IMR-90 (cell line): ENCODE results near the gene ARHGAP21. TPM values are rescaled to one million over a fixed set of nuclear protein-coding genes. Genes with fewer than 3 reads are reported as not detected.
"Not testable (repeated sequence)": the region's sequence is repeated elsewhere in the genome, so short reads cannot be mapped to it uniquely, and the experiment has no call there.

Source experiments
- ATAC-seq: fragments of 200-7000 bp; cut with Tn5 transposase; 2 replicates; pipeline ENCODE4 v1.9.1; 2020; ENCODE audit warnings: low read depth, mild to moderate bottlenecking, moderate library complexity
- BruUV-seq: library from RNA; stranded (reverse); fragments of 400-500 nt; replicated peaks from 2 replicates; lab custom pipeline; 2021; lab: Mats Ljungman, UMichigan
- CTCF ChIA-PET: fragments of 300-600 bp; formaldehyde crosslinking; extraction: SDS; loops from one replicate; lab custom pipeline; 2021; ENCODE audit warnings: antibody characterized with exemption; lab: Yijun Ruan, JAX
- POLR2A ChIA-PET: fragments of 300-600 bp; sonication (Branson Sonifier 250); formaldehyde crosslinking; loops from one replicate; lab custom pipeline; 2022; ENCODE audit warnings: antibody characterized with exemption; ENCODE audit not compliant: unreplicated experiment; lab: Charles Lee
- DNase-seq: peaks from one replicate; pipeline ENCODE4 v3.0.0; 2013
- H2AFZ ChIP-seq: replicated peaks from 2 replicates; pipeline ENCODE3; 2013; ENCODE audit warnings: low read length, mild to moderate bottlenecking; ENCODE audit not compliant: poor library complexity
- H2AK5ac ChIP-seq: 2 replicates; pipeline ENCODE4 v1.6.1; 2013; ENCODE audit warnings: low read depth, low read length, inconsistent platforms
- H2AK9ac ChIP-seq: replicated peaks from 2 replicates; pipeline ENCODE3; 2013; ENCODE audit warnings: mild to moderate bottlenecking, low read depth, low read length, moderate library complexity; ENCODE audit not compliant: poor library complexity
- H2BK120ac ChIP-seq: 2 replicates; pipeline ENCODE4 v1.6.1; 2013; ENCODE audit warnings: low read depth, low read length, inconsistent platforms
- H2BK15ac ChIP-seq: 3 replicates; pipeline ENCODE4 v1.6.1; 2013; ENCODE audit warnings: low read depth, low read length, inconsistent platforms
- H2BK20ac ChIP-seq: 2 replicates; pipeline ENCODE4 v1.6.1; 2013; ENCODE audit warnings: low read depth, mild to moderate bottlenecking, inconsistent platforms, low read length, moderate library complexity
- H2BK5ac ChIP-seq: 2 replicates; pipeline ENCODE4 v1.6.1; 2013; ENCODE audit warnings: mild to moderate bottlenecking, low read depth, low read length, inconsistent platforms; ENCODE audit not compliant: poor library complexity, severe bottlenecking
- H3K14ac ChIP-seq: replicated peaks from 2 replicates; pipeline ENCODE4 v1.6.1; 2013; ENCODE audit warnings: low read depth, low read length, inconsistent platforms
- H3K18ac ChIP-seq: 2 replicates; pipeline ENCODE4 v1.6.1; 2013; ENCODE audit warnings: low read depth, low read length, control low read depth
- H3K23ac ChIP-seq: 2 replicates; pipeline ENCODE4 v1.6.1; 2013; ENCODE audit warnings: low read depth, low read length, inconsistent platforms
- H3K27ac ChIP-seq: 2 replicates; pipeline ENCODE4 v1.5.1; 2013; ENCODE audit warnings: mild to moderate bottlenecking, control low read depth, low read length; ENCODE audit not compliant: insufficient read depth
- H3K27me3 ChIP-seq: 2 replicates; pipeline ENCODE4 v1.6.1; 2013; ENCODE audit warnings: low read length; ENCODE audit not compliant: control insufficient read depth, insufficient read depth
- H3K36me3 ChIP-seq: 2 replicates; pipeline ENCODE4 v1.6.1; 2013; ENCODE audit warnings: low read length, mixed read lengths; ENCODE audit not compliant: control insufficient read depth, insufficient read depth
- H3K4ac ChIP-seq: 2 replicates; pipeline ENCODE4 v1.6.1; 2013; ENCODE audit warnings: low read depth, low read length, inconsistent platforms
- H3K4me1 ChIP-seq: 2 replicates; pipeline ENCODE4 v1.6.1; 2013; ENCODE audit warnings: low read length, mixed read lengths; ENCODE audit not compliant: control insufficient read depth, insufficient read depth
- H3K4me2 ChIP-seq: 2 replicates; pipeline ENCODE4 v1.6.1; 2013; ENCODE audit warnings: low read depth, mild to moderate bottlenecking, control low read depth, low read length, moderate library complexity
- H3K4me3 ChIP-seq: 2 replicates; pipeline ENCODE4 v1.5.1; 2013; ENCODE audit warnings: low read depth, mild to moderate bottlenecking, control low read depth, low read length, moderate library complexity; ENCODE audit not compliant: insufficient read depth
- H3K56ac ChIP-seq: 2 replicates; pipeline ENCODE4 v1.6.1; 2013; ENCODE audit warnings: low read length, inconsistent platforms; ENCODE audit not compliant: insufficient read depth; ENCODE audit errors: extremely low read depth
- H3K79me1 ChIP-seq, 2 experiments: 2 replicates each; pipeline ENCODE4 v1.6.1; 2013; ENCODE audit warnings: low read length in 2 of 2, inconsistent platforms in 1 of 2, low read depth in 1 of 2
- H3K9ac ChIP-seq: 2 replicates; pipeline ENCODE4 v1.6.1; 2013; ENCODE audit warnings: low read depth, low read length, control low read depth
- H3K9me1 ChIP-seq: 2 replicates; pipeline ENCODE4 v1.6.1; 2013; ENCODE audit warnings: low read length, inconsistent platforms; ENCODE audit not compliant: insufficient read depth
- H3K9me3 ChIP-seq: 2 replicates; pipeline ENCODE4 v1.6.1; 2013; ENCODE audit warnings: low read length; ENCODE audit not compliant: control insufficient read depth, insufficient read depth
- H4K20me1 ChIP-seq: 2 replicates; pipeline ENCODE4 v1.6.1; 2013; ENCODE audit warnings: low read length, inconsistent platforms; ENCODE audit not compliant: insufficient read depth
- H4K5ac ChIP-seq: 2 replicates; pipeline ENCODE4 v1.6.1; 2013; ENCODE audit warnings: mild to moderate bottlenecking, low read depth, low read length, control low read depth
- H4K8ac ChIP-seq, 2 experiments: 2 replicates each; pipeline ENCODE4 v1.6.1; 2013; ENCODE audit warnings: low read depth in 2 of 2, low read length in 2 of 2, control low read depth in 1 of 2, inconsistent platforms in 1 of 2
- H4K91ac ChIP-seq: 2 replicates; pipeline ENCODE4 v1.6.1; 2013; ENCODE audit warnings: low read depth, low read length, inconsistent platforms; ENCODE audit not compliant: insufficient read depth
- FOS ChIP-seq: fragments of 150-350 bp; IDR thresholded peaks from 2 replicates; pipeline ENCODE4 v1.6.1; 2016; ENCODE audit warnings: low read depth, low read length
- MAFK ChIP-seq: IDR thresholded peaks from 2 replicates; pipeline ENCODE4 v1.6.1; 2012; ENCODE audit warnings: low read depth, low read length, improper control_type of control experiment
- RFX5 ChIP-seq: IDR thresholded peaks from 2 replicates; pipeline ENCODE4 v1.8.0; 2012; ENCODE audit warnings: low read depth, mild to moderate bottlenecking, low read length, moderate library complexity
- SMC3 ChIP-seq: fragments of 150-350 bp; IDR thresholded peaks from 2 replicates; pipeline ENCODE4 v1.6.1; 2016; ENCODE audit warnings: low read depth, mild to moderate bottlenecking, antibody characterized with exemption, low read length, moderate library complexity
- USF2 ChIP-seq: fragments of 150-350 bp; IDR thresholded peaks from 2 replicates; pipeline ENCODE4 v1.6.1; 2017; ENCODE audit warnings: mild to moderate bottlenecking, antibody characterized with exemption, low read length, low read depth
- WGBS, 2 experiments: methylation state at CpG; one replicate each; pipeline versions ENCODE4 v1.1.5 to v1.1.7; 2013; ENCODE audit warnings: missing lambda C conversion rate in 2 of 2; ENCODE audit not compliant: insufficient read length in 1 of 2; ENCODE audit errors: extremely low coverage in 2 of 2; 5-methylcytosine and 5-hydroxymethylcytosine counted together
- dilution Hi-C: fragments of 300-500 bp; cut with HindIII; formaldehyde crosslinking; loops from one replicate; pipeline ENCODE4 v1.14.3; 2018; ENCODE audit warnings: low sequenced_read_pairs; ENCODE audit not compliant: unreplicated experiment
- in situ Hi-C: fragments of 300-500 bp; cut with MboI; formaldehyde crosslinking; loops from 3 replicates; pipeline ENCODE4 v1.14.3; 2019; ENCODE audit warnings: low sequenced_read_pairs, inconsistent platforms, mixed read lengths
- intact Hi-C: fragments of 100-400 bp; cut with micrococcal nuclease; formaldehyde crosslinking; loops from 2 replicates; pipeline ENCODE4 v1.10.0; 2022
- polyA plus RNA-seq, 3 experiments: library from polyadenylated mRNA; depleted of rRNA; stranded (reverse); fragments of >200 nt; gene quantifications; 2 replicates each; pipeline ENCODE4 v1.2.3, GENCODE V29; 2012; ENCODE audit warnings: low replicate concordance in 1 of 3
- total RNA-seq: library from RNA; depleted of rRNA; stranded (reverse); fragments of >200 nt; gene quantifications from 2 replicates; pipeline ENCODE4 v1.2.3, GENCODE V29; 2012

ARHGAP21 gene
- total and polyA plus RNA-seq, 2 of the 4 experiments (the other 2 are of a cell fraction): 43.3 to 94.3 TPM

- ATAC-seq (no peak), DNase-seq (no peak)
- H2BK15ac ChIP-seq: no peak overlapping the region
- TF ChIP-seq MAFK (no peak), USF2 (no peak), RFX5 (no peak), SMC3 (no peak), FOS (no peak)
- H3K14ac ChIP-seq: no peak overlapping the region
- no peak overlapping the region for H4K8ac ChIP-seq
- no peak overlapping the region for H3K4me2 ChIP-seq
- in situ Hi-C loops (no loop called here), intact Hi-C loops (no loop called here), dilution Hi-C loops (no loop called here)
- no TSS peak for BruUV-seq
- H3K9me1 ChIP-seq: no peaks in the 10 kb centered on the region
- 100% methylated on average over 1 of the region's 5 CpGs; no CpG with 5 or more reads in 1 of the 2 experiments for WGBS, 2 experiments
- no peak overlapping the region for H3K4ac ChIP-seq
- no peak overlapping the region for H3K4me3 ChIP-seq
- H3K9me3 ChIP-seq: no peaks in the 10 kb centered on the region
- no peaks in the 10 kb centered on the region for H3K4me1 ChIP-seq
- H3K79me1 ChIP-seq: peaks cover 0 to 11% of the 10 kb centered on the region in 2 experiments; a peak in 1 of 4 replicates
- H3K27ac ChIP-seq: no peak overlapping the region
- H3K36me3 ChIP-seq: peaks cover 2% of the 10 kb centered on the region
- no peak overlapping the region for H3K9ac ChIP-seq
- 0 out of 2 replicates have a peak, but pooled peaks cover 3% of the 10 kb centered on the region for H4K20me1 ChIP-seq
- CTCF ChIA-PET: no interaction called here
- H2BK20ac ChIP-seq: no peak overlapping the region
- no peaks in the 10 kb centered on the region for H3K27me3 ChIP-seq
- POLR2A ChIA-PET: no interaction called here
- no peak overlapping the region for H4K91ac ChIP-seq
- no peak overlapping the region for H3K18ac ChIP-seq
- H3K23ac ChIP-seq: no peak overlapping the region
- H3K56ac ChIP-seq: no peak overlapping the region
- H2AK9ac ChIP-seq: no peak overlapping the region
- H4K5ac ChIP-seq: no peak overlapping the region
- no peak overlapping the region for H2AFZ ChIP-seq
- H2BK120ac ChIP-seq: no peak overlapping the region
- H2AK5ac ChIP-seq: no peak overlapping the region
- no peak overlapping the region for H2BK5ac ChIP-seq
Observed at GRCh38 chr10:24726626-24727025, 2.9 kb upstream of the ARHGAP21 start.

- ATAC-seq, H3K4me1 ChIP-seq, H3K9ac ChIP-seq, H3K14ac ChIP-seq, H3K4me3 ChIP-seq, H4K5ac ChIP-seq, H2BK15ac ChIP-seq, H2BK20ac ChIP-seq, H3K27me3 ChIP-seq, H3K23ac ChIP-seq, H2AFZ ChIP-seq, DNase-seq, H2AK9ac ChIP-seq, H4K8ac ChIP-seq, H3K36me3 ChIP-seq, H3K4me2 ChIP-seq, BruUV-seq, H3K18ac ChIP-seq, in situ Hi-C loops, H3K4ac ChIP-seq, H4K91ac ChIP-seq, H4K20me1 ChIP-seq, intact Hi-C loops, H3K56ac ChIP-seq, H2BK5ac ChIP-seq, H2AK5ac ChIP-seq, H3K9me1 ChIP-seq, H3K27ac ChIP-seq, H2BK120ac ChIP-seq, H3K9me3 ChIP-seq, dilution Hi-C loops: not testable (repeated sequence)
- ChIA-PET POLR2A (interaction anchor here (0.5 kb wide), 1 partner anchor 33 kb away, joined by 3 read pairs; no protein-coding TSS in a partner anchor), CTCF (interaction anchor here (1.0 to 1.1 kb wide), 2 partner anchors 108 to 355 kb away, joined by 3 read pairs; no protein-coding TSS in a partner anchor)
- H3K79me1 ChIP-seq: peaks cover 0 to 11% of the 10 kb centered on the region in 2 experiments; a peak in 1 of 4 replicates
- 96% methylated on average over 4 of the region's 5 CpGs; no CpG with 5 or more reads in 1 of the 2 experiments for WGBS, 2 experiments
Observed at GRCh38 chr10:24726029-24726428, 2.3 kb upstream of the ARHGAP21 start.
